ENCODE data around the gene SCN4A. TPM values are rescaled to one million over a fixed set of nuclear protein-coding genes. Genes with fewer than 3 reads are reported as not detected.
"Not testable (repeated sequence)": the region's sequence is repeated elsewhere in the genome, so short reads cannot be mapped to it uniquely, and the experiment has no call there.

Gene SCN4A
- total RNA-seq, 1 donor from 2014 or later, result not detected

- H3K4me3 Mint-ChIP-seq (ENCODE audit: unreplicated experiment), result not testable (repeated sequence)
Measured at GRCh38 chr17:63920050-63920449, 52.7 kb downstream of the SCN4A start.

GRCh38 chr17:63919311-63919723, 53.4 kb downstream of the SCN4A start:
- H3K27me3 Mint-ChIP-seq (ENCODE audit: unreplicated experiment), result peaks cover 41% of the 10 kb centered on the region
- peak; percentile 85 for TF ChIP-seq CTCF (IDR thresholded peaks at IDR 0.05)
- no peak overlapping the region for H3K4me3 Mint-ChIP-seq (ENCODE audit: unreplicated experiment)
- no peak for DNase-seq (ENCODE audit: extremely low spot score, unreplicated experiment)
- H3K27ac Mint-ChIP-seq (ENCODE audit: unreplicated experiment), result no peak overlapping the region
- no peaks in the 10 kb centered on the region for H3K9me3 Mint-ChIP-seq (ENCODE audit: unreplicated experiment)
- no peaks in the 10 kb centered on the region for H3K36me3 Mint-ChIP-seq (ENCODE audit: unreplicated experiment)
- peaks cover 3% of the 10 kb centered on the region for H3K4me1 Mint-ChIP-seq (ENCODE audit: unreplicated experiment)

More at GRCh38 chr17:63920050-63920449, 52.7 kb downstream of the SCN4A start:
- not testable (repeated sequence) for H3K27ac Mint-ChIP-seq (ENCODE audit: unreplicated experiment); H3K9me3 Mint-ChIP-seq (ENCODE audit: unreplicated experiment); H3K36me3 Mint-ChIP-seq (ENCODE audit: unreplicated experiment); DNase-seq (ENCODE audit: extremely low spot score, unreplicated experiment); H3K4me1 Mint-ChIP-seq (ENCODE audit: unreplicated experiment)
- H3K27me3 Mint-ChIP-seq (ENCODE audit: unreplicated experiment), result peaks cover 36% of the 10 kb centered on the region

GRCh38 chr17:63918789-63919305, 53.9 kb downstream of the SCN4A start, which contains the start of gene GH1:
Gene GH1 (minus strand): TSS chr17:63918839. CDS start chr17:63918776, 63 bp downstream.
- H3K36me3 Mint-ChIP-seq (ENCODE audit: unreplicated experiment); H3K9me3 Mint-ChIP-seq (ENCODE audit: unreplicated experiment); DNase-seq (ENCODE audit: extremely low spot score, unreplicated experiment); H3K4me3 Mint-ChIP-seq (ENCODE audit: unreplicated experiment); H3K4me1 Mint-ChIP-seq (ENCODE audit: unreplicated experiment); H3K27ac Mint-ChIP-seq (ENCODE audit: unreplicated experiment): not testable (repeated sequence)
- peaks cover 43% of the 10 kb centered on the region for H3K27me3 Mint-ChIP-seq (ENCODE audit: unreplicated experiment)

- Mint-ChIP-seq H3K4me1 (ENCODE audit: unreplicated experiment) (peaks cover 3% of the 10 kb centered on the region), H3K36me3 (ENCODE audit: unreplicated experiment) (no peaks in the 10 kb centered on the region), H3K9me3 (ENCODE audit: unreplicated experiment) (no peaks in the 10 kb centered on the region), H3K27ac (ENCODE audit: unreplicated experiment) (no peak overlapping the region), H3K4me3 (ENCODE audit: unreplicated experiment) (no peak overlapping the region), H3K27me3 (ENCODE audit: unreplicated experiment) (peaks cover 43% of the 10 kb centered on the region)
- TF ChIP-seq CTCF (IDR thresholded peaks at IDR 0.05), result no peak
- no peak for DNase-seq (ENCODE audit: extremely low spot score, unreplicated experiment)
Measured at GRCh38 chr17:63918305-63918704, 54.4 kb downstream of the SCN4A start.

GRCh38 chr17:63917646-63918045, 55.1 kb downstream of the SCN4A start:
- TF ChIP-seq CTCF (IDR thresholded peaks at IDR 0.05), result no peak
- no peaks in the 10 kb centered on the region for H3K9me3 Mint-ChIP-seq (ENCODE audit: unreplicated experiment)
- H3K4me3 Mint-ChIP-seq (ENCODE audit: unreplicated experiment), result no peak overlapping the region
- H3K27ac Mint-ChIP-seq (ENCODE audit: unreplicated experiment), result no peak overlapping the region
- no peaks in the 10 kb centered on the region for H3K36me3 Mint-ChIP-seq (ENCODE audit: unreplicated experiment)
- no peak for DNase-seq (ENCODE audit: extremely low spot score, unreplicated experiment)
- peaks cover 43% of the 10 kb centered on the region for H3K27me3 Mint-ChIP-seq (ENCODE audit: unreplicated experiment)
- peaks cover 3% of the 10 kb centered on the region for H3K4me1 Mint-ChIP-seq (ENCODE audit: unreplicated experiment)

GRCh38 chr17:63917206-63917605, 55.5 kb downstream of the SCN4A start:
- not testable (repeated sequence) for DNase-seq (ENCODE audit: extremely low spot score, unreplicated experiment); H3K27ac Mint-ChIP-seq (ENCODE audit: unreplicated experiment); H3K4me3 Mint-ChIP-seq (ENCODE audit: unreplicated experiment); H3K36me3 Mint-ChIP-seq (ENCODE audit: unreplicated experiment); H3K9me3 Mint-ChIP-seq (ENCODE audit: unreplicated experiment); H3K4me1 Mint-ChIP-seq (ENCODE audit: unreplicated experiment)
- peaks cover 39% of the 10 kb centered on the region for H3K27me3 Mint-ChIP-seq (ENCODE audit: unreplicated experiment)
